Mesenchymal stem cell (in vitro differentiated cells and primary cell): ENCODE results near the gene TBL1X.

Experiments
- DNase-seq: peaks from one replicate; pipeline ENCODE4 v3.0.0-alpha.2; 2013
- H2AFZ ChIP-seq: one replicate; pipeline ENCODE4 v1.6.1; 2013; ENCODE audit warnings: low read depth, mild to moderate bottlenecking, control low read depth, inconsistent platforms, low read length, moderate library complexity
- H2AK5ac ChIP-seq: 2 replicates; pipeline ENCODE4 v1.6.1; 2013; ENCODE audit warnings: low read length, moderate library complexity, mild to moderate bottlenecking, inconsistent platforms; ENCODE audit not compliant: severe bottlenecking
- H2BK120ac ChIP-seq: one replicate; pipeline ENCODE4 v1.6.1; 2013; ENCODE audit warnings: low read depth, mild to moderate bottlenecking, inconsistent platforms, low read length, moderate library complexity
- H2BK12ac ChIP-seq, 2 experiments: one replicate each; pipeline ENCODE4 v1.6.1; 2013; ENCODE audit warnings: inconsistent platforms in 2 of 2, low read length in 2 of 2, mild to moderate bottlenecking in 2 of 2, moderate library complexity in 2 of 2, control low read depth in 1 of 2
- H2BK15ac ChIP-seq: one replicate; pipeline ENCODE4 v1.6.1; 2013; ENCODE audit warnings: mild to moderate bottlenecking, low read depth, inconsistent platforms; ENCODE audit not compliant: poor library complexity, severe bottlenecking
- H2BK5ac ChIP-seq: 2 replicates; pipeline ENCODE4 v1.6.1; 2013; ENCODE audit warnings: low read depth, mild to moderate bottlenecking, low read length, control low read depth, inconsistent platforms; ENCODE audit not compliant: poor library complexity, severe bottlenecking
- H3K14ac ChIP-seq, 2 experiments: one replicate each; pipeline ENCODE4 v1.6.1; 2013; ENCODE audit warnings: inconsistent platforms in 2 of 2, low read length in 2 of 2, control low read depth in 1 of 2, mild to moderate bottlenecking in 1 of 2, moderate library complexity in 1 of 2
- H3K18ac ChIP-seq, 2 experiments: one replicate each; pipeline ENCODE4 v1.6.1; 2013; ENCODE audit warnings: inconsistent platforms in 2 of 2, low read length in 2 of 2, control low read depth in 1 of 2, low read depth in 1 of 2, mild to moderate bottlenecking in 1 of 2
- H3K23ac ChIP-seq, 2 experiments: one replicate each; pipeline ENCODE4 v1.6.1; 2013; ENCODE audit warnings: inconsistent platforms in 2 of 2, low read length in 2 of 2, mild to moderate bottlenecking in 2 of 2, moderate library complexity in 2 of 2, control low read depth in 1 of 2
- H3K27ac ChIP-seq: 2 replicates; pipeline ENCODE4 v1.5.1; 2013; ENCODE audit warnings: mild to moderate bottlenecking, moderate library complexity, low read length, control low read depth, inconsistent platforms; ENCODE audit not compliant: poor library complexity, severe bottlenecking
- H3K27me3 ChIP-seq, 2 experiments: 2 replicates each; pipeline versions ENCODE4 v1.6.1 to v1.7.0; 2013; ENCODE audit warnings: low read length in 2 of 2, mild to moderate bottlenecking in 2 of 2, moderate library complexity in 2 of 2, control low read depth in 1 of 2, inconsistent platforms in 1 of 2; ENCODE audit not compliant: control insufficient read depth in 1 of 2, insufficient read depth in 1 of 2
- H3K36me3 ChIP-seq, 2 experiments: 2 replicates each; pipeline versions ENCODE4 v1.6.1 to v1.7.0; 2013; ENCODE audit warnings: low read length in 2 of 2, control low read depth in 1 of 2, inconsistent platforms in 1 of 2, low read depth in 1 of 2, mild to moderate bottlenecking in 1 of 2; ENCODE audit not compliant: insufficient read depth in 2 of 2, control insufficient read depth in 1 of 2
- H3K4ac ChIP-seq, 2 experiments: one replicate each; pipeline ENCODE4 v1.6.1; 2013; ENCODE audit warnings: inconsistent platforms in 2 of 2, low read length in 2 of 2, mild to moderate bottlenecking in 2 of 2, moderate library complexity in 2 of 2, control low read depth in 1 of 2, low read depth in 1 of 2
- H3K4me1 ChIP-seq: 2 replicates; pipeline ENCODE4 v1.6.1; 2013; ENCODE audit warnings: low read depth, low read length, control low read depth; ENCODE audit not compliant: control insufficient read depth, insufficient read depth
- H3K4me2 ChIP-seq: 2 replicates; pipeline ENCODE4 v1.6.1; 2013; ENCODE audit warnings: low read length, mild to moderate bottlenecking, inconsistent platforms; ENCODE audit not compliant: poor library complexity, severe bottlenecking
- H3K4me3 ChIP-seq, 2 experiments: 2 replicates each; pipeline versions ENCODE4 v1.5.1 to v1.7.0; 2013; ENCODE audit warnings: low read length in 2 of 2, mild to moderate bottlenecking in 2 of 2, control low read depth in 1 of 2, low read depth in 1 of 2; ENCODE audit not compliant: insufficient read depth in 1 of 2
- H3K79me1 ChIP-seq: replicated peaks from 2 replicates; pipeline ENCODE4 v1.6.1; 2013; ENCODE audit warnings: mild to moderate bottlenecking, control low read depth, low read length, inconsistent platforms; ENCODE audit not compliant: poor library complexity, severe bottlenecking
- H3K9ac ChIP-seq: 2 replicates; pipeline ENCODE4 v1.7.0; 2013; ENCODE audit warnings: mild to moderate bottlenecking, low read length, moderate library complexity
- H3K9me3 ChIP-seq: 2 replicates; pipeline ENCODE4 v1.7.0; 2013; ENCODE audit warnings: mild to moderate bottlenecking, low read length; ENCODE audit not compliant: control insufficient read depth
- H4K8ac ChIP-seq: one replicate; pipeline ENCODE4 v1.6.1; 2013; ENCODE audit warnings: inconsistent platforms, mild to moderate bottlenecking, low read length, moderate library complexity
- H4K91ac ChIP-seq: one replicate; pipeline ENCODE4 v1.6.1; 2013; ENCODE audit warnings: mild to moderate bottlenecking, low read length, inconsistent platforms
- WGBS: methylation state at CpG from one replicate; pipeline ENCODE4 v1.1.7; 2013; ENCODE audit warnings: mixed read lengths; 5-methylcytosine and 5-hydroxymethylcytosine counted together

The TBL1X gene

DNA sequence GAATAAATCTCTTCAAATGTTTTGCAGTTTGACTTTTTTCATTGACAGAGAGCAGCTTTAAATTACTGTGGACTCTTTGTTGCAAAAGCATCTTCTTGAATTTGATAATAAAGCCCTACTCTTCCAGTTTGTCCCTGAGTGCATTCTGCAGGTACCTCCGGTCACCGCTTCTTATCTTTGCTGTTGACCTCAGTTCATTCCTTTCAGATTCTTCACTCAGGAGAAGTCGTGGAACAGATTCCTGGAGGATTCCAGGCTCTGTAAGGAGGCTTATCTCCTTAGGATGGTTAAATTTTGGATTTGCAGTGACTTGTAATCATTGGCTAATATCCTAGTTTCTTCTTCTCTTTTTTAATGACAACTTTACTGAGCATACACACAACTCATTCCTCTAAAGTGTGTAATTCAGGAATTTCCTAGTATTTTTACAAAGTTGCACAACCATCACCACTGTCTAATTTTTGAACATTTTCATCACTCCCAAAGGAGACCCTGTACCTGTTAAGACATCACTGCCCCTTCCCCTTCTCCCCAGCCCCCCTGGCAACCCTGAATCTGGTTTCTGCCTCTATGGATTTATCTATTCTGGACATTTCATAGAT is 22.0 kb downstream of the TBL1X start:
- 100% methylated on average over 1 of the region's 3 CpGs for WGBS
- Histone ChIP-seq H3K18ac (no peak overlapping the region), H2AK5ac (no peak overlapping the region), H3K27ac (no peak overlapping the region), H3K14ac (no peak overlapping the region), H4K91ac (no peak overlapping the region), H2AFZ (no peak overlapping the region), H3K23ac (no peak overlapping the region), H3K4me2 (no peak overlapping the region), H3K9me3 (peaks cover 3% of the 10 kb centered on the region), H2BK5ac (no peak overlapping the region), H3K4ac (no peak overlapping the region), H3K4me1 (peaks cover 2% of the 10 kb centered on the region), H2BK15ac (no peak overlapping the region), H3K4me3 (no peak overlapping the region), H4K8ac (no peak overlapping the region), H3K9ac (no peak overlapping the region), H3K36me3 (no peaks in the 10 kb centered on the region), H2BK120ac (no peak overlapping the region), H3K27me3 (no peaks in the 10 kb centered on the region), H2BK12ac (no peak overlapping the region), H3K79me1 (peaks cover 2% of the 10 kb centered on the region)
- DNase-seq: no peak

DNA sequence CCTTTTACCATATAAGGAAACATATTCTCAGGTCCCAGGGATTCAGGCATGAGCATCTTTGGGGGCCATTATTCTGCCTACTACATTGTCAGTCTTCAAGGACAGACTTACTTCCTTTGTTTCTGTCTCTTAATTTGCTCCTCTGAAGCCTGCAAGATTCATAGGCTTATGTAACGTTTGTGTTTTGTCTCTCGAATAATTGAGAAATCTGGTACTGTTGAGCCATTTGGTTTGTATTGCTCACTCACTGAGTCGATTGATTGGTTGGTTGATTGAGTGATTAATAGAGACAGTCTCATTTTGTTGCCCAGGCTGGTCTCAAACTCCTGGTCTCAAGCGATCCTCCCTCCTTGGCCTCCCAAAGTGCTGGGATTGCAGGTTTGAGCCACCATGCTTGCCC is 23.7 kb downstream of the TBL1X start:
- no peak overlapping the region for H2BK12ac ChIP-seq
- H3K4me2 ChIP-seq: no peak overlapping the region
- no peak overlapping the region for H3K9ac ChIP-seq
- H2BK5ac ChIP-seq: no peak overlapping the region
- H3K14ac ChIP-seq: no peak overlapping the region
- H2AFZ ChIP-seq: no peak overlapping the region
- H2AK5ac ChIP-seq: no peak overlapping the region
- H3K36me3 ChIP-seq: no peaks in the 10 kb centered on the region
- no peak for DNase-seq
- H3K4ac ChIP-seq: no peak overlapping the region
- no peak overlapping the region for H3K23ac ChIP-seq
- no peak overlapping the region for H2BK15ac ChIP-seq
- no peak overlapping the region for H4K91ac ChIP-seq
- H3K27me3 ChIP-seq: no peaks in the 10 kb centered on the region
- H3K79me1 ChIP-seq: peaks cover 2% of the 10 kb centered on the region
- 75% methylated on average over 4 of the region's 4 CpGs for WGBS
- H3K18ac ChIP-seq: no peak overlapping the region
- H3K9me3 ChIP-seq: peaks cover 3% of the 10 kb centered on the region
- H3K4me3 ChIP-seq: no peak overlapping the region
- no peaks in the 10 kb centered on the region for H3K4me1 ChIP-seq
- no peak overlapping the region for H3K27ac ChIP-seq
- no peak overlapping the region for H2BK120ac ChIP-seq
- no peak overlapping the region for H4K8ac ChIP-seq

DNA sequence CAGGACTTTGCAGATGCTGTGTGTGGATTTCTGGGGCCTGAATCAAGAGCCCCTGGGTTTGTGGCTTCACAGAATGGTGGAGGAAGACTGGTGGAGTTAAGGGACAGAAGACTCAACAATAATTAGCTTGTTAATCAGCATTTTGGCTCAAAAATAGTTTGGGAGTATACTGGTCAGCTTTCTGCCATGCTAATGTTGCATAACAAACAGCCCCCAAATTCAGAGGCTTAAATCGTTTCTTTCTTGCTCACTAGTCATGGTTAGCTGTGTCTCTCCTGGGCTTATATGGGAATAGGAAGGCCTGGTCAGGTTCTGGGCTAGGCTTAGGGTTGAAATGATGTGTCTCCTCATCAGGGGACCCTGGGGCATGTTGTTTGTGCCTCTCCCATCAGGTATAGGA is 24.4 kb downstream of the TBL1X start:
- Histone ChIP-seq H2BK15ac (no peak overlapping the region), H3K36me3 (no peaks in the 10 kb centered on the region), H3K4me3 (no peak overlapping the region), H2BK120ac (no peak overlapping the region), H2BK5ac (no peak overlapping the region), H3K79me1 (peaks cover 2% of the 10 kb centered on the region), H3K14ac (no peak overlapping the region), H3K27me3 (no peaks in the 10 kb centered on the region), H2AK5ac (no peak overlapping the region), H3K18ac (no peak overlapping the region), H3K4ac (no peak overlapping the region), H2AFZ (no peak overlapping the region), H3K27ac (no peak overlapping the region), H3K4me2 (no peak overlapping the region), H4K8ac (no peak overlapping the region), H4K91ac (no peak overlapping the region), H3K9ac (no peak overlapping the region), H3K4me1 (peaks cover 2% of the 10 kb centered on the region), H2BK12ac (no peak overlapping the region), H3K23ac (no peak overlapping the region), H3K9me3 (peaks cover 3% of the 10 kb centered on the region)
- WGBS: no CpG with 5 or more reads among the region's 1 CpG
- DNase-seq: no peak

DNA sequence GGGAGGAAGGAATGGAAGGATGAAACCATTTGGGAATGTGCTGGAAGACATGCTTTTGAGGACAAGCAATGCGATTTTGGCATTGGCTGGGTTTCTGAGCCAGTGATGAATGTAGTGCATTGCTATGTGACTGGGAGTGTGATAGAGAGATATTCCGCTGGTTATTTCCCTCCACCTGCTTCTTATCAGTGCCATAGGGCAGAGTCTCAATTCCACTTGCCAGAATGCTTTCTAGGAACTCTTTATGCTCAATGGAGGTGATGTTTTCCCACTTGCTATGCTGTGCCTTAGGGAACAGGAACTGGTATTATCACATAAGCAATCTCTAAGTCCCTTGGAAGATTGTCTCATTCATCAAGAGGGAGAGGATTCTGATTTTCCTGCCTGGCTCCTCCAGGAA is 28.0 kb downstream of the TBL1X start:
- no peak for DNase-seq
- H3K14ac ChIP-seq: no peak overlapping the region
- no CpG with 5 or more reads among the region's 2 CpGs for WGBS

More for the DNA sequence above, 28.0 kb downstream of the TBL1X start:
- Histone ChIP-seq H3K27me3 (no peaks in the 10 kb centered on the region), H2BK5ac (no peak overlapping the region), H2BK12ac (no peak overlapping the region), H3K9me3 (peaks cover 3% of the 10 kb centered on the region), H2BK15ac (no peak overlapping the region), H3K18ac (no peak overlapping the region), H4K91ac (no peak overlapping the region), H3K36me3 (peaks cover 0 to 4% of the 10 kb centered on the region in 2 experiments), H2BK120ac (no peak overlapping the region), H3K4ac (no peak overlapping the region), H4K8ac (no peak overlapping the region), H3K4me1 (peaks cover 3% of the 10 kb centered on the region), H3K4me2 (no peak overlapping the region), H3K23ac (no peak overlapping the region), H3K9ac (no peak overlapping the region), H3K27ac (no peak overlapping the region), H2AK5ac (no peak overlapping the region), H3K79me1 (peaks cover 4% of the 10 kb centered on the region), H2AFZ (no peak overlapping the region), H3K4me3 (no peak overlapping the region)
